ENCODE data around the gene ATXN10.

Gene ATXN10

DNA sequence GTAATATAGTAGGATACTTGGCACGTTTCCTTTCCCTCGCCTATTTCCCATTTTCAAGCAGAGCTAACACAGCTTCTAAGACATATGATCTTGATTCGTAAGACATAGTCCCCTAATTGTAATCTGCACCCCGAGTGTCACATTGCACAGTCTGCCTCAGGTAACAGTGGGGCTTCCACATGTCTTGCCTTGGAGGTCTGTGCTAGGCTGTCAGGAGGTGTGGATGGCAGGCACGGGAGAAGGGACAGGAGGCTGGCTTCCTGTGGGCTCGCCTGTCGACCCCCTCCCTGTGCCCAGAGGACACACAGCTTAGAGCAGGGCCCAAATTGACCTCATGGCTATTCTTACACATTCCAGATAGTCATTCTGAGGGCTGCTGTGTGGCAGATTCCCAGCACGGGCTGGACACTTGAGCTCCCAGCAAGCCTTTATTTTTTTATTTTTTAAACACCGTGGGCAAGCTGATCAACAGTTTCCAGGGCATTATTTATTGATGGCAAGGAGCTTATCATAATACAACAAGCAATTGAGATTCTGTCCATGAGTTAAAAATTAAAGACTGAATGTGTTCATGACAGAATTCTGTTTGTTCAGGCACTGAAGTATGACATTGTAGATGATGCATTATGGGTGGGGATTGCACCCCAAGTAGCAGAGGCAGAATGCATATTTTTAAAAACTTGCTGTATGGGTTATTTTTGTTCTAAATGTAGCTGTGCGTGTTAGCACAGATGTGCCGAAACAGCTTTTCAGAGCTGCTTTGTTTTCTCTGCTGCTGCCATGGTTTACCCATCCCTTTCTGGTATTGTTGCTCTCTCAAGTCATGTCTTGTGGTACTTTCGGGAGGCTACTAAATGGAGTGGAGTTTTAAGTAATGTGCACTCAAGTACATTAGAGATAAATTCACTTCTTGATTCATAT, 113.0 kb downstream of the ATXN10 start:
- peaks cover 25% of the 10 kb centered on the region; the same call in 1 of the 2 replicates for H4K20me1 ChIP-seq (ENCODE audit: insufficient read depth, low read length)
- no peak overlapping the region for H3K4me2 ChIP-seq (ENCODE audit: insufficient read depth, low read length)
- H3K4me3 ChIP-seq (ENCODE audit: low read depth in 1 of 2, low read length in 2 of 2), result no peak overlapping the region
- no peak overlapping the region for H3K9ac ChIP-seq (ENCODE audit: low read depth, low read length)
- H3K9me3 ChIP-seq (ENCODE audit: insufficient read depth, low read length, severe bottlenecking), result no peaks in the 10 kb centered on the region
- no peak for ATAC-seq (ENCODE audit: insufficient read depth, low read depth)
- TF ChIP-seq, protein P1, sequence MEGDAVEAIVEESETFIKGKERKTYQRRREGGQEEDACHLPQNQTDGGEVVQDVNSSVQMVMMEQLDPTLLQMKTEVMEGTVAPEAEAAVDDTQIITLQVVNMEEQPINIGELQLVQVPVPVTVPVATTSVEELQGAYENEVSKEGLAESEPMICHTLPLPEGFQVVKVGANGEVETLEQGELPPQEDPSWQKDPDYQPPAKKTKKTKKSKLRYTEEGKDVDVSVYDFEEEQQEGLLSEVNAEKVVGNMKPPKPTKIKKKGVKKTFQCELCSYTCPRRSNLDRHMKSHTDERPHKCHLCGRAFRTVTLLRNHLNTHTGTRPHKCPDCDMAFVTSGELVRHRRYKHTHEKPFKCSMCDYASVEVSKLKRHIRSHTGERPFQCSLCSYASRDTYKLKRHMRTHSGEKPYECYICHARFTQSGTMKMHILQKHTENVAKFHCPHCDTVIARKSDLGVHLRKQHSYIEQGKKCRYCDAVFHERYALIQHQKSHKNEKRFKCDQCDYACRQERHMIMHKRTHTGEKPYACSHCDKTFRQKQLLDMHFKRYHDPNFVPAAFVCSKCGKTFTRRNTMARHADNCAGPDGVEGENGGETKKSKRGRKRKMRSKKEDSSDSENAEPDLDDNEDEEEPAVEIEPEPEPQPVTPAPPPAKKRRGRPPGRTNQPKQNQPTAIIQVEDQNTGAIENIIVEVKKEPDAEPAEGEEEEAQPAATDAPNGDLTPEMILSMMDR (IDR thresholded peaks at IDR 0.05; ENCODE audit: borderline replicate concordance, extremely low read depth, low read length, poor library complexity, severe bottlenecking), result no peak
- no peak for TF ChIP-seq EZH2 (IDR thresholded peaks at IDR 0.05; ENCODE audit: borderline replicate concordance, low read depth, low read length, severe bottlenecking)
- no peak overlapping the region for H3K27ac ChIP-seq (ENCODE audit: low read length)
- H3K36me3 ChIP-seq (ENCODE audit: insufficient read depth, low read length), result peaks cover 17% of the 10 kb centered on the region; the same call in 1 of the 2 replicates
- DNase-seq, result no peak
- no peaks in the 10 kb centered on the region for H3K4me1 ChIP-seq (ENCODE audit: insufficient read depth, low read length)
- H3K27me3 ChIP-seq (ENCODE audit: insufficient read depth, low read length, poor library complexity), result no peaks in the 10 kb centered on the region
- H3K79me2 ChIP-seq (ENCODE audit: insufficient read depth, low read length), result peaks cover 4% of the 10 kb centered on the region
- H2AFZ ChIP-seq (ENCODE audit: low read depth, low read length), result no peak overlapping the region

DNA sequence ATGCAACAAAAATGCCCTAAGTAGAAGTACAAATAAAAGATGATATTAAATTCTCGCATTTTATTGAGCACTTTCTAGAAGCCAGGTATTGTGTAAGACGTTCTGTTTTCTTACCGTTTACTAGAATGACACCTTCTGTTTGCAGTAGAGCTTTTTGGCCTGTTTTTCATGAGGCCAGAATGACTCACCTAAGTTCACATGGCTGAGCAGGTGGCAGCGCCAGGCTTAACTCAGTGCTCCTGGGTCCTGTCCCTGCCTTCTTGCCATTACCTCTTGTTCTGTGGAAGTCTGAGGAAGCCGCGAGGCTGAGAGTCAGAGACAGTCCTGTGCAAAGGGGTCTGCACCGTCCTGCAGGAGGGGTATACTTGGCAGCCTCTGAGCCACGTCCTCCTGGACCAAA, 113.8 kb downstream of the ATXN10 start:
- no peak overlapping the region for H2AFZ ChIP-seq (ENCODE audit: low read depth, low read length)
- H3K9ac ChIP-seq (ENCODE audit: low read depth, low read length), result no peak overlapping the region
- DNase-seq (no peak), ATAC-seq (ENCODE audit: insufficient read depth, low read depth) (no peak)
- H3K36me3 ChIP-seq (ENCODE audit: insufficient read depth, low read length), result peaks cover 15% of the 10 kb centered on the region; the same call in 1 of the 2 replicates
- H3K27ac ChIP-seq (ENCODE audit: low read length), result no peak overlapping the region
- H3K9me3 ChIP-seq (ENCODE audit: insufficient read depth, low read length, severe bottlenecking), result no peaks in the 10 kb centered on the region
- H3K27me3 ChIP-seq (ENCODE audit: insufficient read depth, low read length, poor library complexity), result no peaks in the 10 kb centered on the region
- peaks cover 23% of the 10 kb centered on the region; the same call in 1 of the 2 replicates for H4K20me1 ChIP-seq (ENCODE audit: insufficient read depth, low read length)
- peaks cover 4% of the 10 kb centered on the region for H3K79me2 ChIP-seq (ENCODE audit: insufficient read depth, low read length)
- TF ChIP-seq, protein P1 (IDR thresholded peaks at IDR 0.05; ENCODE audit: borderline replicate concordance, extremely low read depth, low read length, poor library complexity, severe bottlenecking), result no peak
- no peak for TF ChIP-seq EZH2 (IDR thresholded peaks at IDR 0.05; ENCODE audit: borderline replicate concordance, low read depth, low read length, severe bottlenecking)
- no peaks in the 10 kb centered on the region for H3K4me1 ChIP-seq (ENCODE audit: insufficient read depth, low read length)
- no peak overlapping the region for H3K4me3 ChIP-seq (ENCODE audit: low read depth in 1 of 2, low read length in 2 of 2)
- H3K4me2 ChIP-seq (ENCODE audit: insufficient read depth, low read length), result no peak overlapping the region

DNA sequence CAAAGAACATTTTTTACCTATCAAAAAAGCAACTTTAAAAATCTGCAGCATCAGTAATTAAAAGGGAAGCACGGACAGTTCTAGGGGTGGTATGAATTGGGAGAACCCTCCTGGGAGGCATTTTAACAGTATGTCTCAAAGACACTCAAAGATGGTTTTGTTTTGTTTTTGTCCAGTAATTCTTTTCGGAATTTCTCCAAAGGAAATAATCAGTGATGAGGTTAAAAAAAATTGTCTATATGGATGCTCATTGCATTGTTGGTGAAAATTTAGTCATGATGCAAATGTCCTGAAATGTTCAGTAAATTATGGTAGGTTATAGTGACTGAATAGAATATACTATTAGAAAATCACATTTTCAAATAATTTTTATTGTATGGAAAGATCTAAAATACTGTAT, 115.1 kb downstream of the ATXN10 start:
- H3K79me2 ChIP-seq (ENCODE audit: insufficient read depth, low read length), result peaks cover 4% of the 10 kb centered on the region
- TF ChIP-seq EZH2 (IDR thresholded peaks at IDR 0.05; ENCODE audit: borderline replicate concordance, low read depth, low read length, severe bottlenecking), result no peak
- TF ChIP-seq, protein P1 (IDR thresholded peaks at IDR 0.05; ENCODE audit: borderline replicate concordance, extremely low read depth, low read length, poor library complexity, severe bottlenecking), result no peak

More for the DNA sequence above, 115.1 kb downstream of the ATXN10 start:
- Histone ChIP-seq H2AFZ (ENCODE audit: low read depth, low read length) (no peak overlapping the region), H3K9me3 (ENCODE audit: insufficient read depth, low read length, severe bottlenecking) (no peaks in the 10 kb centered on the region), H3K4me3 (ENCODE audit: low read depth in 1 of 2, low read length in 2 of 2) (no peak overlapping the region), H3K27ac (ENCODE audit: low read length) (no peak overlapping the region), H3K27me3 (ENCODE audit: insufficient read depth, low read length, poor library complexity) (no peaks in the 10 kb centered on the region), H4K20me1 (ENCODE audit: insufficient read depth, low read length) (peaks cover 18% of the 10 kb centered on the region; the same call in 1 of the 2 replicates), H3K4me1 (ENCODE audit: insufficient read depth, low read length) (no peaks in the 10 kb centered on the region), H3K4me2 (ENCODE audit: insufficient read depth, low read length) (no peak overlapping the region), H3K9ac (ENCODE audit: low read depth, low read length) (no peak overlapping the region), H3K36me3 (ENCODE audit: insufficient read depth, low read length) (peaks cover 14% of the 10 kb centered on the region; the same call in 1 of the 2 replicates)
- no peak for ATAC-seq (ENCODE audit: insufficient read depth, low read depth)
- no peak for DNase-seq
